Common myeloid progenitor, CD34-positive (primary cell): ENCODE results near the gene RAPH1.
A peak's percentile ranks its signal among the peaks of the same experiment; 100 is the strongest.

Experiments used
- CTCF ChIA-PET: fragments of 350-600 bp; sonication (Branson Sonifier 250); formaldehyde crosslinking; loops from one replicate; lab custom pipeline; 2021; ENCODE audit warnings: antibody characterized with exemption; lab: Charles Lee
- POLR2A ChIA-PET: fragments of 350-600 bp; sonication (Branson Sonifier 250); formaldehyde crosslinking; loops from one replicate; lab custom pipeline; 2021; ENCODE audit warnings: antibody characterized with exemption; lab: Charles Lee
- DNase-seq, 3 donors: peaks; one replicate each; pipeline versions ENCODE4 v3.0.0 to v3.0.0-alpha.2; 2013
- H3K27ac ChIP-seq, 2 experiments: 1 replicate in 1 of 2; 2 replicates in 1 of 2; pipeline ENCODE4 v1.7.0; 2013; ENCODE audit warnings: inconsistent platforms in 2 of 2, low read length in 2 of 2, mild to moderate bottlenecking in 2 of 2, low read depth in 1 of 2, moderate library complexity in 1 of 2; ENCODE audit not compliant: severe bottlenecking in 2 of 2, insufficient read depth in 1 of 2, poor library complexity in 1 of 2
- H3K27me3 ChIP-seq, 5 experiments: replicated peaks in 2 of 5; 1 replicate in 3 of 5; 2 replicates in 2 of 5; pipeline versions ENCODE4 v1.6.1 to v1.7.0; 2013; ENCODE audit warnings: low read length in 4 of 5, mild to moderate bottlenecking in 2 of 5, moderate library complexity in 2 of 5, inconsistent platforms in 1 of 5; ENCODE audit not compliant: insufficient read depth in 5 of 5, control insufficient read depth in 4 of 5
- H3K36me3 ChIP-seq, 4 experiments: 1 replicate in 2 of 4; 2 replicates in 2 of 4; pipeline versions ENCODE4 v1.6.1 to v1.7.0; 2013; ENCODE audit warnings: low read length in 3 of 4, control low read depth in 1 of 4, mild to moderate bottlenecking in 1 of 4; ENCODE audit not compliant: control insufficient read depth in 4 of 4, insufficient read depth in 4 of 4
- H3K4me1 ChIP-seq, 4 experiments: 1 replicate in 3 of 4; 2 replicates in 1 of 4; pipeline versions ENCODE4 v1.6.1 to v1.7.1; 2013; ENCODE audit warnings: low read length in 3 of 4, mild to moderate bottlenecking in 3 of 4, control low read depth in 1 of 4, inconsistent platforms in 1 of 4, moderate library complexity in 1 of 4; ENCODE audit not compliant: control insufficient read depth in 4 of 4, insufficient read depth in 4 of 4; ENCODE audit errors: control extremely low read depth in 1 of 4
- H3K4me3 ChIP-seq, 7 experiments: 1 replicate in 4 of 7; 2 replicates in 3 of 7; pipeline versions ENCODE4 v1.5.1 to v1.7.0; 2013; ENCODE audit warnings: mild to moderate bottlenecking in 7 of 7, low read length in 6 of 7, moderate library complexity in 6 of 7, inconsistent platforms in 2 of 7, low read depth in 2 of 7, control low read depth in 1 of 7; ENCODE audit not compliant: insufficient read depth in 4 of 7, control insufficient read depth in 1 of 7; ENCODE audit errors: extremely low read depth in 1 of 7
- H3K9me3 ChIP-seq, 5 experiments: 1 replicate in 4 of 5; 2 replicates in 1 of 5; pipeline versions ENCODE4 v1.6.1 to v1.7.1; 2013; ENCODE audit warnings: low read length in 4 of 5, mild to moderate bottlenecking in 2 of 5, inconsistent platforms in 1 of 5, low read depth in 1 of 5, moderate library complexity in 1 of 5; ENCODE audit not compliant: control insufficient read depth in 4 of 5, insufficient read depth in 2 of 5; ENCODE audit errors: control extremely low read depth in 1 of 5
- WGBS: methylation state at CpG from one replicate; pipeline ENCODE4 v1.1.5; 2013; ENCODE audit not compliant: insufficient coverage; 5-methylcytosine and 5-hydroxymethylcytosine counted together

RAPH1 gene

GRCh38 chr2:203451689-203452088 lies 83.4 kb downstream of the RAPH1 start:
- ChIA-PET CTCF (interaction anchor here (1.1 kb wide), 1 partner anchor 25 kb away, joined by 3 read pairs; no protein-coding TSS in a partner anchor), POLR2A (no interaction called here)
- Histone ChIP-seq H3K36me3 (no peaks in the 10 kb centered on the region), H3K9me3 (no peaks in the 10 kb centered on the region), H3K27ac (no peak overlapping the region), H3K4me3 (no peak overlapping the region), H3K4me1 (peaks cover 0 to under 1% (median under 1%) of the 10 kb centered on the region in 4 experiments), H3K27me3 (no peaks in the 10 kb centered on the region)
- no CpG with 5 or more reads among the region's 1 CpG for WGBS
- no peak for DNase-seq

- 100% methylated on average over 2 of the region's 2 CpGs for WGBS
- Histone ChIP-seq H3K4me3 (no peak overlapping the region), H3K4me1 (peaks cover 3 to 7% (median 6%) of the 10 kb centered on the region in 4 experiments), H3K27ac (no peak overlapping the region), H3K36me3 (no peaks in the 10 kb centered on the region), H3K27me3 (no peaks in the 10 kb centered on the region), H3K9me3 (no peaks in the 10 kb centered on the region)
- CTCF ChIA-PET: no interaction called here
- DNase-seq: no peak
- POLR2A ChIA-PET: no interaction called here
Measured at GRCh38 chr2:203451011-203451410, 84.1 kb downstream of the RAPH1 start.

- no peak for DNase-seq
- Histone ChIP-seq H3K27ac (no peak overlapping the region), H3K4me3 (no peak overlapping the region), H3K27me3 (no peaks in the 10 kb centered on the region), H3K4me1 (peaks cover 5 to 11% (median 9%) of the 10 kb centered on the region in 4 experiments), H3K36me3 (no peaks in the 10 kb centered on the region), H3K9me3 (no peaks in the 10 kb centered on the region)
- 96% methylated on average over 2 of the region's 3 CpGs for whole genome bisulfite sequencing
- ChIA-PET CTCF (no interaction called here), POLR2A (no interaction called here)
Measured at GRCh38 chr2:203450561-203450960, 84.5 kb downstream of the RAPH1 start.

GRCh38 chr2:203446780-203447179 lies 88.3 kb downstream of the RAPH1 start:
- ChIA-PET POLR2A (no interaction called here), CTCF (interaction anchor here (0.9 kb wide), 1 partner anchor 221 kb away, joined by 3 read pairs; no protein-coding TSS in a partner anchor)
- WGBS: 100% methylated on average over 1 of the region's 3 CpGs
- peaks cover 6 to 13% (median 10%) of the 10 kb centered on the region in 4 experiments for H3K4me1 ChIP-seq
- no peak for DNase-seq
- no peak overlapping the region for H3K27ac ChIP-seq
- no peaks in the 10 kb centered on the region for H3K36me3 ChIP-seq
- no peaks in the 10 kb centered on the region for H3K9me3 ChIP-seq
- no peak overlapping the region for H3K4me3 ChIP-seq
- H3K27me3 ChIP-seq: no peaks in the 10 kb centered on the region

GRCh38 chr2:203446071-203446481 lies 89.0 kb downstream of the RAPH1 start:
- WGBS: 29% methylated on average over 3 of the region's 3 CpGs
- POLR2A ChIA-PET: no interaction called here
- H3K9me3 ChIP-seq: no peaks in the 10 kb centered on the region
- peak overlapping the region in 1 of 7 experiments; percentile 24 for H3K4me3 ChIP-seq
- no peaks in the 10 kb centered on the region for H3K36me3 ChIP-seq
- H3K27ac ChIP-seq: no peak overlapping the region
- DNase-seq: peak; percentile 33 to 54 (median 45)
- H3K4me1 ChIP-seq: peaks cover 6 to 13% (median 10%) of the 10 kb centered on the region in 4 experiments
- CTCF ChIA-PET: interaction anchor here (0.9 kb wide), 1 partner anchor 220 kb away, joined by 3 read pairs; no protein-coding TSS in a partner anchor
- H3K27me3 ChIP-seq: no peaks in the 10 kb centered on the region

- no peak overlapping the region for H3K27ac ChIP-seq
- POLR2A ChIA-PET: no interaction called here
Measured at GRCh38 chr2:203444738-203445137, 90.4 kb downstream of the RAPH1 start.

GRCh38 chr2:203442463-203442862 lies 92.6 kb downstream of the RAPH1 start:
- no peaks in the 10 kb centered on the region for H3K9me3 ChIP-seq
- 100% methylated on average over 3 of the region's 5 CpGs for WGBS
- DNase-seq: no peak
- no peaks in the 10 kb centered on the region for H3K27me3 ChIP-seq
- H3K36me3 ChIP-seq: no peaks in the 10 kb centered on the region
- CTCF ChIA-PET: no interaction called here
- peaks cover 6 to 13% (median 10%) of the 10 kb centered on the region in 4 experiments for H3K4me1 ChIP-seq
- POLR2A ChIA-PET: no interaction called here
- no peak overlapping the region for H3K27ac ChIP-seq
- no peak overlapping the region for H3K4me3 ChIP-seq

More at GRCh38 chr2:203444738-203445137, 90.4 kb downstream of the RAPH1 start:
- Histone ChIP-seq H3K36me3 (no peaks in the 10 kb centered on the region), H3K27me3 (no peaks in the 10 kb centered on the region), H3K4me1 (peaks cover 6 to 13% (median 10%) of the 10 kb centered on the region in 4 experiments), H3K9me3 (no peaks in the 10 kb centered on the region), H3K4me3 (no peak overlapping the region)
- DNase-seq: no peak
- CTCF ChIA-PET: no interaction called here
- WGBS: 100% methylated on average over 4 of the region's 7 CpGs
